KOPT-K1 (cell line): ENCODE data around the gene SLC25A48.

ENCODE experiments used
- H3K27ac ChIP-seq: fragments of 200-600 bp; sonication (generic); 2 replicates; pipeline ENCODE4 v1.5.1; 2016; ENCODE audit warnings: antibody characterized with exemption, mild to moderate bottlenecking, low read depth, low read length; ENCODE audit not compliant: poor library complexity, severe bottlenecking
- H3K36me3 ChIP-seq: fragments of 200-600 bp; sonication (generic); 2 replicates; pipeline ENCODE4 v1.5.1; 2017; ENCODE audit warnings: antibody characterized with exemption, mild to moderate bottlenecking, low read length, moderate library complexity; ENCODE audit not compliant: insufficient read depth
- H3K9me3 ChIP-seq: fragments of 200-600 bp; sonication (generic); 2 replicates; pipeline ENCODE4 v1.5.1; 2017; ENCODE audit warnings: antibody characterized with exemption, low read length, mild to moderate bottlenecking; ENCODE audit not compliant: insufficient read depth, poor library complexity, severe bottlenecking

SLC25A48 gene

GRCh38 chr5:135894789-135895188, 60.3 kb downstream of the SLC25A48 start:
- H3K9me3 ChIP-seq = no peaks in the 10 kb centered on the region
- no peak overlapping the region for H3K27ac ChIP-seq
- H3K36me3 ChIP-seq = no peaks in the 10 kb centered on the region

- Histone ChIP-seq H3K9me3 (no peaks in the 10 kb centered on the region), H3K36me3 (no peaks in the 10 kb centered on the region)
Measured at GRCh38 chr5:135895474-135896006, 61.1 kb downstream of the SLC25A48 start, which contains the start of gene IL9. Gene IL9 (minus strand): TSS chr5:135895841. CDS start chr5:135895816, 25 bp downstream.

GRCh38 chr5:135898651-135899050, 64.2 kb downstream of the SLC25A48 start:
- Histone ChIP-seq H3K9me3 (no peaks in the 10 kb centered on the region), H3K27ac (no peak overlapping the region), H3K36me3 (no peaks in the 10 kb centered on the region)

More at GRCh38 chr5:135895474-135896006, 61.1 kb downstream of the SLC25A48 start, which contains the start of gene IL9:
- no peak within 1 kb of the TSS for H3K27ac ChIP-seq

GRCh38 chr5:135900276-135900675, 65.8 kb downstream of the SLC25A48 start:
- Histone ChIP-seq H3K27ac (no peak overlapping the region), H3K36me3 (no peaks in the 10 kb centered on the region), H3K9me3 (no peaks in the 10 kb centered on the region)

GRCh38 chr5:135901633-135902032, 67.2 kb downstream of the SLC25A48 start:
- Histone ChIP-seq H3K9me3 (no peaks in the 10 kb centered on the region), H3K27ac (no peak overlapping the region), H3K36me3 (no peaks in the 10 kb centered on the region)

GRCh38 chr5:135905144-135905543, 70.7 kb downstream of the SLC25A48 start:
- Histone ChIP-seq H3K36me3 (no peaks in the 10 kb centered on the region), H3K27ac (no peak overlapping the region), H3K9me3 (no peaks in the 10 kb centered on the region)

GRCh38 chr5:135913713-135914626, 79.5 kb downstream of the SLC25A48 start:
- Histone ChIP-seq H3K9me3 (no peaks in the 10 kb centered on the region), H3K27ac (no peak overlapping the region), H3K36me3 (no peaks in the 10 kb centered on the region)

- no peak overlapping the region for H3K27ac ChIP-seq
- no peaks in the 10 kb centered on the region for H3K9me3 ChIP-seq
- no peaks in the 10 kb centered on the region for H3K36me3 ChIP-seq
Measured at GRCh38 chr5:135915466-135916001, 81.1 kb downstream of the SLC25A48 start.

GRCh38 chr5:135916638-135917263, 82.3 kb downstream of the SLC25A48 start:
- H3K9me3 ChIP-seq = no peaks in the 10 kb centered on the region
- H3K27ac ChIP-seq = no peak overlapping the region
- no peaks in the 10 kb centered on the region for H3K36me3 ChIP-seq

GRCh38 chr5:135920199-135920598, 85.7 kb downstream of the SLC25A48 start:
- Histone ChIP-seq H3K9me3 (no peaks in the 10 kb centered on the region), H3K36me3 (no peaks in the 10 kb centered on the region), H3K27ac (no peak overlapping the region)

GRCh38 chr5:135921388-135921787, 86.9 kb downstream of the SLC25A48 start:
- H3K27ac ChIP-seq = no peak overlapping the region
- H3K9me3 ChIP-seq = no peaks in the 10 kb centered on the region
- H3K36me3 ChIP-seq = no peaks in the 10 kb centered on the region

GRCh38 chr5:135930029-135930948, 95.8 kb downstream of the SLC25A48 start:
- Histone ChIP-seq H3K9me3 (no peaks in the 10 kb centered on the region), H3K36me3 (no peaks in the 10 kb centered on the region), H3K27ac (no peak overlapping the region)

- H3K9me3 ChIP-seq = no peaks in the 10 kb centered on the region
- no peaks in the 10 kb centered on the region for H3K36me3 ChIP-seq
- H3K27ac ChIP-seq = no peak overlapping the region
Measured at GRCh38 chr5:135930949-135931295, 96.5 kb downstream of the SLC25A48 start.

- Histone ChIP-seq H3K36me3 (no peaks in the 10 kb centered on the region), H3K27ac (no peak overlapping the region)
Measured at GRCh38 chr5:135934939-135935338, 100.5 kb downstream of the SLC25A48 start.

More at GRCh38 chr5:135934939-135935338, 100.5 kb downstream of the SLC25A48 start:
- H3K9me3 ChIP-seq = no peaks in the 10 kb centered on the region
